HPDE6-E6E7 (cell line): ENCODE measurements around the gene TMPRSS12.
"Not testable (repeated sequence)": the region's sequence is repeated elsewhere in the genome, so short reads cannot be mapped to it uniquely, and the experiment has no call there.

ENCODE experiments used
- DNase-seq: peaks from one replicate; pipeline ENCODE4 v3.0.0; 2011; ENCODE audit warnings: missing footprints; ENCODE audit errors: extremely low spot score

Gene TMPRSS12

DNA sequence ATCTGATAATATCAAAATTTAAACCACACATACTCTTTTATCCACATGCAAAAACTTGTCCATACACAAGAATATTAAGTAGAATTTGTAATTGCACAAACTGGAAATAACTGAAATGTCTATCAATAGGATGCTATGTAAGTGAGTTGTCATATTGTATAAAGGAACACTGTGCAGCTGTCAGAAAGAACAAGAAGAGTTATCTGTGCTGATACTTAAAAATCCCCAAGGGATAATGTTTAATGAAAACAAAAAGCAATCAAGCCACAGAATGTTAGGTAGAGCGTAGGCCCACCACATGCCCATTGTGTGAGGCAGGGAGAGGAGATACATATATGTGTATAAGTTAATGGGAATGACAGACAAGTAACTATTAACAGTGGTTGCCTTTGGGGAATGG, 83.7 kb downstream of the TMPRSS12 start:
- no peak for DNase-seq

DNA sequence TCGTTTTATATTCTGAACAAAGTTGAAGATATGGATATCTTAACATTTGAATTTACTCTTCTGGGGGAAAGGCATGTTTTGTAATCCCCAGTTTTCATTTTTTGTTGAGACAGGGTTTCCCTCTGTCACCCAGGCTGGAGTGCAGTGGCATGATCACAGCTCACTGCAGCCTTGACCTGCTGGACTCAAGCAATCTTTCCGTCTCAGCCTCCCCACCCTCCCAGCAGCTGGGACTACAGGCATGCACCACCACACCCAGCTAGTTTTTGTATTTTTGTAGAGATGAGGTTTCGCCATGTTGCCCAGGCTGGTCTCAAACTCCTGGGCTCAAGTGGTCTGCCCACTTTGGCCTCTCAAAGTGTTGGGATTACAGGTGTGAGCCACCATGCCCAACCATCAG, 84.2 kb downstream of the TMPRSS12 start:
- not testable (repeated sequence) for DNase-seq

DNA sequence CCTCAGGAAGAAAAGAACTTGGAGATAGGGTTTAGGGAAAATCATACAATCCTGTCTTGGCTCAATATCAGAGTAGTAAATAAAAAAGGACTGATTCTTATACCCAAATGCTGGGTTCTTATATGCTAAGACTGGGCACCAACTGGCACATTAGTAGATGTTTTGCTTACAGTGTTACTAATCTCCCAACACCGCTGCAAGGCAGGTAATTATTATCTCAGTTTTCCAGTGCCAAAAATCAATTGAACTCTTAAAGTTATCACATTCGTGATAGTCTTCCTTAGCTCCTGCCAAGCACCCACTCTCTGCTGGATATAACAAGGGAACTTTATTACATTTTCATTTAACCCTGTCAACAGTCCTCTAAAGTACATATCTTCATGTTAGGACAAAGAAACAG, 84.6 kb downstream of the TMPRSS12 start:
- no peak for DNase-seq

DNA sequence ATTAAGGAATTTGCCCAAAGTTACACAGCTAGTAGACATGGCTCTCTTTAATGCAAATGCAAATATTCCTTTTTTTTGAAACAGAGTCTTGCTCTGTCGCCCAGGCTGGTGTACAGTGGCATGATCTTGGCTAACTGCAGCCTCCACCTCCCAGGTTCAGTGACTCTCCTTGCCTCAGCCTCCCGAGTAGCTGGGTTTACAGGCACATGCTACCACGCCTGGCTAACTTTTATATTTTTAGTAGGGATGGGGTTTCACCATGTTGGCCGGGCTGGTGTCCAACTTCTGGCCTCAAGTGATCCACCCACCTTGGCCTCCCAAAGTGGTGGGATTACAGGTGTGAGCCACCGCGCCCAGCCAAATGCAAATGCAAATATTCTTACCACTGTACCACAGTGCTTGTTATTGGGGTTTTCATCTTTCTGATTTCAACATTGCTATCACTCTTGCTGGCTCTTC, 85.1 kb downstream of the TMPRSS12 start:
- no peak for DNase-seq

DNA sequence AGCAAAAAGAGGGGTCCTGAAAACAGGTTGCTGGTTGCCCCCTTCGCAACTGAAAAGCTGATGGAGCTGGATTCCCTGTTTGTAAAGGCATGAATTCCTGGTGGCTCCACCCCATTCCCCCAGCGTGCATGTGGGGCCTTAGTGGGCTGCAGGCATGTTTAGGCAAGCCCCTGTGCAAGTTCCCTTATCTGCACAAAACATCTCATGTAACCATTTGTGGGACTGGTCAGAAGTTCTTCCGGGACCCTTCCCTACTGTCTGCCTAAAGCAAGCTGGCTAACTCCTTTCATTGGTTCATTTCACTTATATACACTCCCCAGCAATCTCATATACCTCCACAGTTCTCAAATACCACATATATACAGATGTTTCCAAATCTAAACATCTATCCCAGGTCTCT, 85.7 kb downstream of the TMPRSS12 start:
- no peak for DNase-seq

DNA sequence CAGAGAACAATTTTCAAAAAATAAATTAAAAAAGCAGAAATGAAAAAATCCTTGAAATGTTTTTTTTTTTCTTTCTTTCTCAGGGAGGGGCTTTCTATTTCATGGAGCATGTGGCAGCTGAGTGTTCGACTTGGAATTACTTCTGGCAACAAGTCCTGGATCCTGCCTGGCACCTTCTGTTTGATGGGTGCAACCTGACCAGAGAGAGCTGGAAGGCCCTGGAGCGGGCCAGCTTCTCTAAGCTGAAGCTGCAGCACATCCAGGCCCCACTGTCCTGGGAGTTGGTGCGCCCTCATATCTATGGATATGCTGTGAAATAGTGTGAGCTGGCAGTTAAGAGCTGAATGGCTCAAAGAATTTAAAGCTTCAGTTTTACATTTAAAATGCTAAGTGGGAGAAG, 87.1 kb downstream of the TMPRSS12 start:
- DNase-seq: no peak

DNA sequence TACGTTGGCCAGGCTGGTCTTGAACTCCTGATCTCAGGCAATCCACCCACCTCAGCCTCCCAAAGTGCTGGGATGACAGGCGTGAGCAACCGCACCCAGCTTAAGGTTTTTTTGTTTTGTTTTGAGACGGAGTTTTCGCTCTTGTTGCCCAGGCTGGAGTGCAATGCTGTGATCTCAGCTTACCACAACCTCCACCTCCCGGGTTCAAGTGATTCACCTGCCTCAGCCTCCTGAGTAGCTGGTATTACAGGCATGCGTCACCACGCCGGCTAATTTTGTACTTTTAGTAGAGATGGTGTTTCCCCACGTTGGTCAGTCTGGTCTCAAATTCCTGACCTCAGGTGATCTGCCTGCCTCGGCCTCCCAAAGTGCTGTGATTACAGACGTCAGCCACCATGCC, 87.8 kb downstream of the TMPRSS12 start:
- not testable (repeated sequence) for DNase-seq

DNA sequence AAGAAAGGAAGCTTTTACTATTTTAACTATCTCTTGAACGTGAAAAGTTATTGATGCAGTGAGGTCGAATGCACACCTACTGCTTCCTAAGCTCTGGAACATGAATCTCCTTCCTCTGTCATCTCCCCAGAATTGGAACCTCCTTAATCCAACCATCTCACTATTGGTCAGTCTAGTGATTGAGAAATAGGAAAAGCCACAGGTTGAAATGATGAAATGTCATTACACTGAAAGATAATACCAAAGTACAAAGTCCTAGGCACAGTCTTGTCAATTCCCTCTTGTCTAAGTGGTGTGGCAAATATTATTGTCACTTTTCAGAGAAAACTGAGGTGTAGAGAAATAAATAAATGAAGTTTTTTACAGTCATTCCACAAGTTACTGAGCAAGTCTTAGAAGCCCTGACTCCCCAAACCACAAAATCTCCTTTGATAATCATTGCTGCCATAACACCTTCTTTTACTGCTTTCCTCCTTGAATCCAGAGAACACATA, 90.1 kb downstream of the TMPRSS12 start:
- no peak for DNase-seq

DNA sequence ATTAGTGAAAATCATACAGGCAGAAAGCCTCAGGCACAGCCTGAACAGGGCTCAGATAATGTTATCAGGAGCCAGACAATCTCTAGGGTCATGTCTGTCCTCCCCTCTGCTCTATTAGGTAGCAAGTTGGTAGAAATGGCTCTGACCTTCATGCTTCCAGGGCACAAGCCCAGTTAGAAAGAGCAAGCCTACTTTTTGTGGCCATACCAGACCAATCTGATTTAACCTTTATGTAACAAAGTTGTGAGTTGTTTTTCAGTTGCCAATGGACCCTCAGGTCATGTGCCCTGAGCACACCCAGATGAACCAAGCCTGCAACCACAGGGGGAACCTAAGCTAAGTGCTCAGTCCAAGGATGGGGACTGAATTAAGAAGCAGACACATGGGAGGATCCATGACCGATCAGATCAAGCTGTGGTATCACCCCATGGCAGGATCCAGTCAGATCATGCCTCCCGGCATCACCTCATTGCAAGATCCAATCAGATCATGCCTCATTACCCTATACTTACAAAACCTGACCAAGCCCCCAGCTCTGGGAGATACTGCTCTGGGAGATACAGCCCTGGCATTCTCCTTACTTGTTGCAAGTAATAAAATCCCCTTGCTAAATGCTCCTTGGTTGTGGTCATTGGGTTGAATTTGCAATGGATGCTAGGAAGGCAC, 90.9 kb downstream of the TMPRSS12 start:
- DNase-seq: no peak

DNA sequence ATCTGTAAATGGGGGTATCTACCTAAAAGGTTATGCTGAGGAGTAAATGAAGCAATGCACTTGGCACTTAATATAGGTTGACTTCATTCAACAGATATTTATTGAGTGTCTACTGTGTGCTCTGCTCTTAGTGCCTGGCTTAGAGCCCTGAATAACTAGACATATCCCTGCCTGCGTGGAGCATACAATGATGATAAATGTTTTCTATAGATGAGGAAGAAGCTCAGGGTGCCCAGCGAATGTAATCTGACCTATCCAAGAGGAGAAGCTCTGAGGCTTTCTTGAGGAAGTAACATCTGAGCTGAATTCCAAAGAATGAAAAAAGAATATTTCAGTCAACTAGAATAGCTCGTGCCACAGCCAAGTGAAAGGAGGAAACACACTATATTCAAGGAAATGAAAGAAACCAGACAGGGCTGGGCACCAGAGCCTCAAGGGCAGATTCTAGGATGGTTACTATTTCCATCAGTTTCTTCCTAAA, 91.7 kb downstream of the TMPRSS12 start:
- DNase-seq: no peak

DNA sequence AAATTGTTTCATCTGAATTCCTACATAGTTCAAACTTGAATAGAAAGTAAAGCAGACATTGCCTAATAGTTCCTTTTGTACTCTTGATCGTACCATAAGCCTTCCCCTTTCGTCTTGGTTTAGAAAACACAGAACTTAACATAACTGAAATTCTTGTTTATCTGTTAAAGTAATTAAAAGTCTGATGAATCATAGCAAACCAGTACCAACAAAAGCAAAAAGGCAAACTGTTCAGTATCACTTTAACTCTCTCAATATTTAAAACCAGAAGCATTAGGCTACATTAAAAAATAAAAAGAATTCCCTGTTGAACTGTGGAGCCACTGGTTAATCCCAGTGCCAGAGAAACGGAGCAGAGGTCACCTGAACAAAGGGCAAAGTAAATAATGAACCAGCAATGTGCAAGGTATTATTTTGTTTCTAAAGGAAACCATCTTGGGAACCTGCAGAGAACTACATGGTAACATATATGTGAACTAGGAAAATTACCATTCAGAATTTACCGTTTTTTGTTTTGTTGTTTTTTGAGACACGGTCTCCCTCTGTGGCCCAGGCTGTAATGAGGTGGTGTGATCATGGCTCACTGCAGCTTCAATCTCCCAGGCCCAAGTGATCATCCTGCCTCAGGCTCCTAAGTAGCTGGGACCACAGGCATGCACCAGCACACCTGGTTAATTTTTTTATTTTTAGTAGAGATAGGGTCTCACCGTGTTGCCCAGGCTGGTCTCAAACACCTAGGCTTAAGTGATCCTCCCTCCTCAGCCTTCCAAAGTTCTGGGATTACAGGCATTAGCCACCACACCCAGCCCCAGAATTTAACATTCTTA, 92.5 kb downstream of the TMPRSS12 start:
- DNase-seq: no peak

DNA sequence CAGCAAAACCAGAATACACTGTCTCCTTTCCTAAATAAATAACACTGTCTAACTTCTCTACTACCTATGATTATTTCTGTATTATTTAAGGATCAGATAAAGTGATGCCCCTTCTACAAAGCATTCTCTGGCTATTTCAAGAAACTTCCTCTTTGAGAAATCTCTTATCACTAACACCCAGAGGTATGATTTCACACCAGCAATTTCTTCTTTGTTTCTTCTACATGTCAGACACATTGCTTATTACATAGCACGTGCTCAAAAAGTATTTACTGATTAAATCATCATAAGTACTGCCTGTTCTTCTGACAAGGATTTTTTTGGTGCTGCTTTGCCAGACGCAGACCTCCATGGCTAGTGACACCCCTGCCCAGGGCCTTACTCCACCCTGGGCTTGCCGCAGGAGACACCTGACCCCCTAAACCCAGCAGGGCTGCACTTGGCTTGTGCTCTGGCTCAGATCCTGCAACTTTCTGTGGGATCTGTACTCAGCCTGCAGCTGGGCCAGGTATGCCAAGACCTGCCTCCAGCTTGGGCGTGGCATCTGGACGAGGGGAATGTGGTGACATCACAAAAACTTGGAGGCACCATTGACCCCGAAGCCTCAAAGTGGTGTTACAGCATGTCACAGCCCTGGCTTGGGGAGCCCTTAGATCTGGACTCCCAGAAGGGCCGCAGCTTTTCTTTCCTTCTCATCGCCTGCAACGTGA, 94.2 kb downstream of the TMPRSS12 start:
- DNase-seq: no peak
